ENCODE measurements around the gene GPM6B.

GPM6B gene

GRCh38 chrX:13836575-13836974, 19.7 kb upstream of the GPM6B start:
- no peaks in the 10 kb centered on the region for H3K36me3 ChIP-seq (replicated peaks; ENCODE audit: insufficient read depth, low read length)
- H2AFZ ChIP-seq (ENCODE audit: low read length): no peak overlapping the region
- H3K9me3 ChIP-seq (replicated peaks; ENCODE audit: insufficient read depth, low read length): no peaks in the 10 kb centered on the region
- no peak overlapping the region for H3K9ac ChIP-seq (ENCODE audit: low read length)
- H4K20me1 ChIP-seq (ENCODE audit: insufficient read depth, low read length): no peaks in the 10 kb centered on the region
- peaks cover 24% of the 10 kb centered on the region for H3K4me1 ChIP-seq (ENCODE audit: low read length)
- no peaks in the 10 kb centered on the region for H3K9me2 ChIP-seq (replicated peaks; ENCODE audit: insufficient read depth, low read length)
- no peak overlapping the region for H3K4me2 ChIP-seq (ENCODE audit: low read depth, low read length)
- no peak for DNase-seq
- H3K27ac ChIP-seq (ENCODE audit: low read length): no peak overlapping the region
- no peaks in the 10 kb centered on the region for H3K79me2 ChIP-seq (ENCODE audit: low read length)
- TF ChIP-seq, protein P1, sequence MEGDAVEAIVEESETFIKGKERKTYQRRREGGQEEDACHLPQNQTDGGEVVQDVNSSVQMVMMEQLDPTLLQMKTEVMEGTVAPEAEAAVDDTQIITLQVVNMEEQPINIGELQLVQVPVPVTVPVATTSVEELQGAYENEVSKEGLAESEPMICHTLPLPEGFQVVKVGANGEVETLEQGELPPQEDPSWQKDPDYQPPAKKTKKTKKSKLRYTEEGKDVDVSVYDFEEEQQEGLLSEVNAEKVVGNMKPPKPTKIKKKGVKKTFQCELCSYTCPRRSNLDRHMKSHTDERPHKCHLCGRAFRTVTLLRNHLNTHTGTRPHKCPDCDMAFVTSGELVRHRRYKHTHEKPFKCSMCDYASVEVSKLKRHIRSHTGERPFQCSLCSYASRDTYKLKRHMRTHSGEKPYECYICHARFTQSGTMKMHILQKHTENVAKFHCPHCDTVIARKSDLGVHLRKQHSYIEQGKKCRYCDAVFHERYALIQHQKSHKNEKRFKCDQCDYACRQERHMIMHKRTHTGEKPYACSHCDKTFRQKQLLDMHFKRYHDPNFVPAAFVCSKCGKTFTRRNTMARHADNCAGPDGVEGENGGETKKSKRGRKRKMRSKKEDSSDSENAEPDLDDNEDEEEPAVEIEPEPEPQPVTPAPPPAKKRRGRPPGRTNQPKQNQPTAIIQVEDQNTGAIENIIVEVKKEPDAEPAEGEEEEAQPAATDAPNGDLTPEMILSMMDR (IDR thresholded peaks at IDR 0.05; ENCODE audit: low read length): no peak
- no peak for TF ChIP-seq EZH2 (optimal IDR thresholded peaks at IDR 0.05; ENCODE audit: low read depth, low read length)
- TF ChIP-seq EZH2phosphoT487 (IDR thresholded peaks at IDR 0.05; ENCODE audit: low read length): no peak
- H3F3A ChIP-seq (ENCODE audit: insufficient read depth, low read length): peaks cover 14% of the 10 kb centered on the region
- H3K4me3 ChIP-seq (ENCODE audit: low read length): no peak overlapping the region
- no peaks in the 10 kb centered on the region for H3K27me3 ChIP-seq (replicated peaks; ENCODE audit: insufficient read depth, low read length)

DNA sequence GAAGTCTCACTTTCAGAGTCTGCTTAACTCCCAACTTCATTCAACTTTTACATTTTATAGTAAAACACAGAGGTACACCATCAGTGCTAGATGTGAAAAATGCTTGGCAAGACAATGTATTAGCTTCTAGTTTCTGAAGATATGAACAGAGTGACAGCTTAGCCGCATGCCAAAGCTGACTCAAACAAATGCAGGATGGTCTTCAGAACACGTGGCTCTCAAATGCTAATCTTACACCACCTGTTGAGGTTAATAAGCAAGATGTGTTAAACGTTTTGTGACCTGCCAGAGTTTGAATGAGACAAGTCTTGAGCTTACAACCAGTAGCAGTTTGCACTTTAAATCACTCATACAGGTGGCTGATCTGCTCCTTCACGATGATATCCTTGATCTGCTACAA, 18.9 kb upstream of the GPM6B start:
- peaks cover 14% of the 10 kb centered on the region for H3F3A ChIP-seq (ENCODE audit: insufficient read depth, low read length)
- no peak overlapping the region for H3K4me3 ChIP-seq (ENCODE audit: low read length)
- no peaks in the 10 kb centered on the region for H3K9me2 ChIP-seq (replicated peaks; ENCODE audit: insufficient read depth, low read length)
- no peaks in the 10 kb centered on the region for H4K20me1 ChIP-seq (ENCODE audit: insufficient read depth, low read length)
- no peak overlapping the region for H3K9ac ChIP-seq (ENCODE audit: low read length)
- peak; percentile 79 for DNase-seq
- H3K4me2 ChIP-seq (ENCODE audit: low read depth, low read length): peak overlapping the region; percentile 39
- peaks cover 24% of the 10 kb centered on the region for H3K4me1 ChIP-seq (ENCODE audit: low read length)
- H3K9me3 ChIP-seq (replicated peaks; ENCODE audit: insufficient read depth, low read length): no peaks in the 10 kb centered on the region
- TF ChIP-seq EZH2phosphoT487 (IDR thresholded peaks at IDR 0.05; ENCODE audit: low read length) (no peak), EZH2 (optimal IDR thresholded peaks at IDR 0.05; ENCODE audit: low read depth, low read length) (no peak)
- TF ChIP-seq, protein P1 (IDR thresholded peaks at IDR 0.05; ENCODE audit: low read length): no peak
- H3K27me3 ChIP-seq (replicated peaks; ENCODE audit: insufficient read depth, low read length): no peaks in the 10 kb centered on the region
- no peaks in the 10 kb centered on the region for H3K79me2 ChIP-seq (ENCODE audit: low read length)
- no peaks in the 10 kb centered on the region for H3K36me3 ChIP-seq (replicated peaks; ENCODE audit: insufficient read depth, low read length)
- peak overlapping the region; percentile 65 for H3K27ac ChIP-seq (ENCODE audit: low read length)
- 0 out of 2 replicates have a peak overlapping the region, but pooled peaks have one; percentile 39 for H2AFZ ChIP-seq (ENCODE audit: low read length)

DNA sequence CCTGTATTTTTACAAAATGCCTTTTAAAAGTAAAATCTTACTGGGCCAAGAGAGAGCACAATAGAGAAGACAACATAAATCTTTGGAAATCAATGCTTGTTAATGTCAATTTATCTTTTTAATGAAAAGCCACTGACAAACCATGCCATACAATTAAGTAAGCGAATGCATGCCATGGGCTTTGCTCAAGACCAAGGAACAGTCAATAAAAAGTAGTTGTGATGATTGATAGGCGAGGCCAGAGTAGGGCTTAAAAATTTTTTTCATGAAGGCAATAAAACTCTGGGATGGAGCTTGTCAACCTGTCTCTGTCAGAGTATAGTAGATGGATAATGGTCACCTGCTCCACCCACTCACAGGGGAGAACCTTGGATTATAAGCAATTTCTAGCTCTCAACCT, 17.5 kb upstream of the GPM6B start:
- TF ChIP-seq, protein P1 (IDR thresholded peaks at IDR 0.05; ENCODE audit: low read length): no peak
- no peak for TF ChIP-seq EZH2phosphoT487 (IDR thresholded peaks at IDR 0.05; ENCODE audit: low read length)
- no peak for TF ChIP-seq EZH2 (optimal IDR thresholded peaks at IDR 0.05; ENCODE audit: low read depth, low read length)
- Histone ChIP-seq H3K9ac (ENCODE audit: low read length) (no peak overlapping the region), H3K27ac (ENCODE audit: low read length) (no peak overlapping the region)

More for the DNA sequence above, 17.5 kb upstream of the GPM6B start:
- H3K4me3 ChIP-seq (ENCODE audit: low read length): no peak overlapping the region
- H2AFZ ChIP-seq (ENCODE audit: low read length): no peak overlapping the region
- no peaks in the 10 kb centered on the region for H3K79me2 ChIP-seq (ENCODE audit: low read length)
- H3K4me1 ChIP-seq (ENCODE audit: low read length): peaks cover 24% of the 10 kb centered on the region
- no peaks in the 10 kb centered on the region for H3K27me3 ChIP-seq (replicated peaks; ENCODE audit: insufficient read depth, low read length)
- no peaks in the 10 kb centered on the region for H4K20me1 ChIP-seq (ENCODE audit: insufficient read depth, low read length)
- no peaks in the 10 kb centered on the region for H3K9me2 ChIP-seq (replicated peaks; ENCODE audit: insufficient read depth, low read length)
- H3F3A ChIP-seq (ENCODE audit: insufficient read depth, low read length): peaks cover 14% of the 10 kb centered on the region
- DNase-seq: no peak
- no peaks in the 10 kb centered on the region for H3K36me3 ChIP-seq (replicated peaks; ENCODE audit: insufficient read depth, low read length)
- no peaks in the 10 kb centered on the region for H3K9me3 ChIP-seq (replicated peaks; ENCODE audit: insufficient read depth, low read length)
- H3K4me2 ChIP-seq (ENCODE audit: low read depth, low read length): no peak overlapping the region
